SIG-M5 treated with dmso at 0.1 percent for 504 hours (cell line): Measurements from ENCODE around the gene ZBTB7C.

Source experiments
- DNase-seq: peaks from one replicate; lab custom pipeline; 2025; ENCODE audit not compliant: unreplicated experiment; lab: John Stamatoyannopoulos, UW

Gene ZBTB7C

GRCh38 chr18:48152549-48152948 lies 256.6 kb downstream of the ZBTB7C start:
- DNase-seq, result no peak

DNA sequence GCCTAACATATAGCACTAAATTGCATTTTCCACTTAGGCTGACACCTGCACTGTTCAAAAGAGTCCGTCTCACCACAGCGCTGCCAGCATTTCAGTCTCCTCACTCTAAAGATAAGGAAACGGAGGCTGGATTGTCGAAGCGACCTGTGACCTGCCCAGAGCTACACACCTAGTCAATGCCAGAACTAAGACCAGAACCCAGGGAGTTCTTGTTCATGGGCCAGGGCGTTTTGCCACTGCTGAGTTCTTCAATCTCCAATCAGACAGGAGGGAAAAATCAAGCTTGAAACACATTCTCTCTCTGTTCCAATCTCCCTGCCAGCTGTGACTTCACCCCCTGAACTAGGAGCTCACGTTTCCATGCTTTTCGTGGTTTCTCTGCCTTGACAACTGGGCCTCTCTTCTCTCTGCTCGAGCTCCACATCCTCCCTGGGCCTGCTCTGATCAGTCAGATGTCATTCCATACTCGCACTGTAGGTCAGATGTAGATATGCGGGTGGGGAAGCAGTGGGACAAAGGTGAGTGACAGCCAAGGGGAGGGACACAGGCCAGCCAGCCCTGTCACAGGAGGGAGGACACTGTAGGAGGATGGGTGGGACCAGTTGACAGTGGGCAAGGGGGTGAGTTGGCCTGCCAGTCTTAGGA lies 257.6 kb downstream of the ZBTB7C start:
- DNase-seq, result no peak

DNA sequence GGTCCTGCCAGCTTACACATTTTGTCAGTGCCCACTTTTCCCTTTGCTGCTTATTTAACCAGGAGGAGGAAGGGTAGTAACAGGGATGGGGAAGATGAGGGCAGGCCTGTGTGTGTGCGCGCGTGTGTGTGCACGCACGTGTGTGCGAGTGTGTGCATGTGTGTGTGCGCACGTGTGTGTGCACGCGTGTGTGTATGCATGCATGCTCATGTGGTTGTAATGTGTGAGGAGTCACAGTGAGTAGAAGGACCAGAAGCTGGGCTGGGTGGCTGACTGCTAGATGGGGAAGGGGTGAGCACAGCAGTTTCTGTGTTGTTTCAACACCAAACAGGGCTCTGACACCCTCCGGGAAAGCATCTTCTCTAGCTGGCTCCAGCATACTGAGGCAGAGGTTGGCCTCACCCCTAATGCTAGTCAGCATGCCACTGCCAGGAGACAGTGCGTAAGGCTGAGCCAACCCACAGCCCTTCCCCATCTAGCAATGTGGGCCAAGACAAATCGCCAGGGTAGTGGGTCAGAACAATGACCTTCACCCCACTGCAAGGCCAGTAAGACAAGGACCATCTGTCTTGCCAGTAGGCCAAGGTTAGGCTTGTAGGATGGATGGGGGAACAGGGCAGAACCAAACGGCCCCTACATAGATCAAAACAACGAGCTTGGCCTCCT lies 260.0 kb downstream of the ZBTB7C start:
- no peak for DNase-seq

- DNase-seq, result no peak
Measured at GRCh38 chr18:48142994-48143393, 266.2 kb downstream of the ZBTB7C start.

DNA sequence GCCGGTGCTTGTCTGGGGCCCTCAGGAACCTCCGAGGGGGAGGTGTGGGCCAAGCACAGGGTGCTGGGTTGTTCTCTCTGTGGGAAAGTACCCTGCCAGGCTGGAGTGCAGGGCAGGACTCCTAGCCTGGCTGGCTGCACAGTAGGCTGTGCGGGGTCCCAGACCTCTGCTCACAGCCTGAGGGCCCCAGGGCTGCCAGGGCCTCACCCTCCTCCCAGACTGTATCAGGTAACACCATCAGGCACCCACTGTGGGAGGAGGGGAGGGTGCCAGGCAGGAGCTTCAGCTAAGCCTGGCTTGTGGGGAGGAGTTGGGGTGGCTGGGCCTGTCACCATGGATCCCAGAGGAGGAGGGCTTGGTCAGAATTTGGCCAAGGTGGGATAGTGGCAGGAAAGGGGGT lies 266.8 kb downstream of the ZBTB7C start:
- no peak for DNase-seq

DNA sequence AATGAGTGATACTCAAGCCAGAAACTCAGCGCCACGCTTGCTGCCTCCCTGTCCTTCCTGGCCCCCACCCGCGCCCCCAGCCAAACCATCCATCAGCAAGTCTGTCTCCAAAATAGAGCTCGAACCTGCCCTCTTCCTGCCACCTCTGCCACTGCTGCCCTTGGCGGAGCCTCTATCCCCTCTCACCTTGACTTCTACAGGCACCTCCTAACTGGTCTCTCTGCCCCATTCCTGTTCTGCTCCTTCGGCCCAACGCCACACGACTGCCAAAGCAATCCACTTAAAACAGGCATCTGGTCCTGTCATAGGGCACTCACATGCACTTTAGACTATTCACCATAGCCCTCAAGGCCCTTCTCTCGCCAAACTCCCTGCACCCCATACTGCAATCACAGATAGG lies 268.5 kb downstream of the ZBTB7C start:
- DNase-seq, result no peak

- DNase-seq, result no peak
Measured at GRCh38 chr18:48139431-48140347, 269.5 kb downstream of the ZBTB7C start.

DNA sequence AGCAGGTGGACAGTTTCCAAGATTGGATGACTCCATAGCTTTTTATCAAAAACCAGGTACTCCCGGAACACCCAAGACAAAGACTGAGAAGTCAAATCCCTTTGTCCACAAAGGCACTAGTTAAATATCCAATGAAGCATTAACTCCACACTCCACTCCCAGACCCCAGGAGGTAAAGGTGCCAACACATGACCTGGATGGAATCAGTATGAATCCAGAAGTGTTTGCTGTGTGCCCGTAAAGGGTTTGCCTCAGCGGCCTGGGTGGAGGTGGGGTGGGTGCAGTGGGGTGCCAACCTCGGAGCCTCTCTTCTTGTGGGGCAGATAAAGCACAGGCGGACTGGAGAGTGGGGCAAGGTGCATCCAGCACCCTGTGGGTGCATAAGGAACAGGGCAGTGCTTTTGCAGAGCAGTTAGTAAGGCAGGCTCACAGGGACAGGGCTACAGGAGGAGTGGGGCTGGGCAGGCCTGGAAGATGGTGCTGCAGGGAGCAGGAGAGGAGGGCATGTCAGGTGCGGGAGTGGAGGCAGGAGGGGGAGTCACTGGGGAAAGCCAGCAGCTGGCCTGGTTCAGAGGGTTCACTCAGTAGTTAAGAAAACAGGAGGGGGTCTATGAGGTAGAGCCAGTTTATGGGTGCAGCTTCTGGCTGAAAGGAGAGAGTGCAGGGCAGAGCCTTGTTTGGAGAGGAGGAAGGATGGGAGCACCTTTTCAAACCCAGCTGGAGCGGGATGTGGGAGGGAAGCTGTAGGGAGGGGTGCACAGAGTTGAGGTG lies 270.3 kb downstream of the ZBTB7C start:
- no peak for DNase-seq

GRCh38 chr18:48138210-48138609 lies 271.0 kb downstream of the ZBTB7C start:
- DNase-seq, result no peak

DNA sequence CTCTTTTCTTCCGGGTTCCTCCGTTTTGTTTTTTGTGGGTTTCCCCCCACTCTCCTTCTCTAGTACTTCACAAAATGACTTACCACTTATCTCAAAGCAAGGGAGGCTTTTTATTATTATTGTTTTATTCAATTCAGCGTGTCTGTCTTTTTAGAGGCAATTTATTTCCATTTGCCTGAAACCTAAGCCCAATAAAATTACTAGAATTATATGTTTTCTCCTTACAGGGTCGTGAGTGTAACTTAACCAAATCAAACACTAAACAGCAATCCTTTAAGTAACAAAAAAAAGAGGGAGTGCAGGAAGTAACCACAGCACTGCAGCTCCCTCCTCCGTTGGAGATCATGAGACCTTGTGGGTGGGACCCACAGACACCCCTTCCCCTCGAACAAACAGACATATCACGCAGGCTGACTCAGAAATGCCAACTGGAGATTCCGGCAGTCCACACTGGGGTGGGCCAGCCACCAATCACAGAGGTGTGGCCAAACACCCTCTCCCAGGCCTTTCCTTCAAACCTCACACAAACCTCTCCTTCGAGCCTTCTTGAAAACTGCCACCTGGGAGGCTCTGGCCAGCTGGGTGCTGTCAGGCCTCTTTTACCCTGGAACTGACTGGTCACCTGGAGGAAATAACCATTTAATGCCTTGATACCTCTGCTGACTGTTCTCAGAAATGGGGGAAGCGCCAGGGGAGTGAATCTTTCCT lies 271.7 kb downstream of the ZBTB7C start:
- DNase-seq, result no peak

DNA sequence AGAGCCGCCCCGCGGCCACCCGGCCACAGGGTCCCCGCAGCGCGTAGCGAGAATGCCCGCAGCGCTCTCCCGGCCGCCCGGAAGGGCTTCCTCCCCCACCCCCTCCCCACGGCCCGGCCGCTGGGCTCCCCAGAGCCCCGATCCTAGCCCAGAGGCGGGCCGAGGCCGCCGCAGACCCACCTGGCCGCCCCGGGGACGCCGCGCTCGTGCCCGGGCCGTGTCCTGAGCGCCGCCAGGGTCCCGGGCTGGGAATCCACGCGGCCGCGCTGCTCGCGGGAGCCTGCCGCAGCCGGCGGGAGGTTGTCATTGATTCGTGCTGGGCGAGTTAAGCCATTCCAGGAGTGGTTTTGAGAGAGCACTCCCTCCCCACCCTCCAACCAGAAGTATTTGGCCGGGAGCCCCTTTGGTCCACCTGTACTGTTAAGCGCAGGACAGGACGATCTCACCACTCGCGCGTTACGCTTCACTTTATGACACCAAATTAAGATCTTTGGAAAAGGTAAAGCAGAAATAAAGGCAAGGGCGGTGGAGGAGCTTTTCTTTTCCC lies 272.3 kb downstream of the ZBTB7C start:
- DNase-seq, result no peak

- no peak for DNase-seq
Measured at GRCh38 chr18:48136051-48136826, 272.9 kb downstream of the ZBTB7C start.

GRCh38 chr18:48135436-48135966 lies 273.7 kb downstream of the ZBTB7C start:
- DNase-seq, result no peak

DNA sequence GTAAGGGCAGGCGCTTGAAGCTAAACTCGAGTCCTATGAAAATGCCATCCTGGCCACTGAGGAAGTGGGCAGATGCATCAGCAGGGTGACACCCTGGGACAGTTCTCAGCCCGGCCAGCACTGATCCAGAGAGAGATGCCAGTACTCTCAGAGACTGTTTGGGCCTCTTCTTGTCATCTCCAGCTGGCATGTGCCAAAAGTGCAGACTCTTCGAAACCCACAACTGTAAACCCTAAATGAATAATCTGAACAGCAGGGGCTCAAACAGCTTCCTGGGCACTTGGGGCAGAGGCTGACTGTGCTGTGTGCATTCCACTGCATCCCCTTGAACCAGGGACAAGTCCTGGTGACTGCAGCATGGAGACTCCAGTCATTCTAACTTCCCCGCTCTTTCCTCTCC lies 274.6 kb downstream of the ZBTB7C start:
- DNase-seq, result no peak

GRCh38 chr18:48133671-48134251 lies 275.4 kb downstream of the ZBTB7C start:
- DNase-seq, result no peak

GRCh38 chr18:48132797-48133655 lies 276.2 kb downstream of the ZBTB7C start:
- no peak for DNase-seq

DNA sequence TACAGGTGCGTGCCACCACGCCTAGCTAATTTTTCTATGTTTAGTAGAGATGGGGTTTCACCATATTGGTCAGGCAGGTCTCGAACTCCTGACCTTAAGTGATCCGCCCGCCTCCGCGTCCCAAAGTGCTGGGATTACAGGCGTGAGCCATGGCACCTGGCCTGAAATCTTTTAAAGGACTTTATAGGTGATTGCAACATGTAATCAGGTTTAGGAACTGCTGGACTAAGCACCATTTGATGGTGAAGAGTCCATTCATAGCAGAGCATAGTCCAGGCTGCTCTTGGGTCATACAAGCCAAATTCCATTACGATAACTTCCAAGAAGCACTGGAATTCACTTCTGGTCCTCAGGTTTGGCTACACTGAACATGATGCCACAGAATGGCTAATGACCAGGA lies 278.1 kb downstream of the ZBTB7C start:
- DNase-seq, result no peak

GRCh38 chr18:48129621-48130082 lies 279.5 kb downstream of the ZBTB7C start:
- no peak for DNase-seq
